Activated CD8-positive, alpha-beta memory T cell treated with anti-CD3 and anti-CD28 coated beads, Interleukin-2, amount 50 U/mL, for 1 hour (primary cell): ENCODE data around the gene GRIK2.

ENCODE experiments used
- DNase-seq: peaks from one replicate; pipeline ENCODE4 v3.0.0-alpha.2; 2020; ENCODE audit errors: extremely low read depth

Gene GRIK2

GRCh38 chr6:101400326-101401135 lies 7.0 kb downstream of the GRIK2 start:
- DNase-seq: no peak

GRCh38 chr6:101401171-101401570 lies 7.7 kb downstream of the GRIK2 start:
- no peak for DNase-seq

GRCh38 chr6:101401792-101402621 lies 8.5 kb downstream of the GRIK2 start:
- DNase-seq: no peak

- no peak for DNase-seq
Observed at GRCh38 chr6:101402622-101403031, 9.1 kb downstream of the GRIK2 start.

GRCh38 chr6:101403216-101403945 lies 9.9 kb downstream of the GRIK2 start:
- DNase-seq: no peak

GRCh38 chr6:101404775-101405174 lies 11.3 kb downstream of the GRIK2 start:
- no peak for DNase-seq

GRCh38 chr6:101413773-101414172 lies 20.3 kb downstream of the GRIK2 start:
- no peak for DNase-seq

GRCh38 chr6:101417900-101418299 lies 24.4 kb downstream of the GRIK2 start:
- DNase-seq: no peak

- DNase-seq: no peak
Observed at GRCh38 chr6:101422251-101422650, 28.7 kb downstream of the GRIK2 start.

GRCh38 chr6:101422811-101423210 lies 29.3 kb downstream of the GRIK2 start:
- DNase-seq: no peak

- DNase-seq: no peak
Observed at GRCh38 chr6:101429270-101429669, 35.8 kb downstream of the GRIK2 start.

GRCh38 chr6:101429845-101430244 lies 36.3 kb downstream of the GRIK2 start:
- no peak for DNase-seq

GRCh38 chr6:101433141-101433540 lies 39.6 kb downstream of the GRIK2 start:
- no peak for DNase-seq

GRCh38 chr6:101434601-101435000 lies 41.1 kb downstream of the GRIK2 start:
- DNase-seq: no peak

GRCh38 chr6:101435038-101435437 lies 41.5 kb downstream of the GRIK2 start:
- DNase-seq: no peak

- DNase-seq: no peak
Observed at GRCh38 chr6:101439790-101440189, 46.3 kb downstream of the GRIK2 start.

- DNase-seq: no peak
Observed at GRCh38 chr6:101443315-101443714, 49.8 kb downstream of the GRIK2 start.

GRCh38 chr6:101444717-101445116 lies 51.2 kb downstream of the GRIK2 start:
- DNase-seq: no peak

- DNase-seq: no peak
Observed at GRCh38 chr6:101445527-101445926, 52.0 kb downstream of the GRIK2 start.

GRCh38 chr6:101450901-101451300 lies 57.4 kb downstream of the GRIK2 start:
- DNase-seq: no peak

GRCh38 chr6:101451981-101452380 lies 58.5 kb downstream of the GRIK2 start:
- no peak for DNase-seq

GRCh38 chr6:101453221-101453620 lies 59.7 kb downstream of the GRIK2 start:
- no peak for DNase-seq
